ENCODE results near the gene STAT4.

The STAT4 gene

DNA sequence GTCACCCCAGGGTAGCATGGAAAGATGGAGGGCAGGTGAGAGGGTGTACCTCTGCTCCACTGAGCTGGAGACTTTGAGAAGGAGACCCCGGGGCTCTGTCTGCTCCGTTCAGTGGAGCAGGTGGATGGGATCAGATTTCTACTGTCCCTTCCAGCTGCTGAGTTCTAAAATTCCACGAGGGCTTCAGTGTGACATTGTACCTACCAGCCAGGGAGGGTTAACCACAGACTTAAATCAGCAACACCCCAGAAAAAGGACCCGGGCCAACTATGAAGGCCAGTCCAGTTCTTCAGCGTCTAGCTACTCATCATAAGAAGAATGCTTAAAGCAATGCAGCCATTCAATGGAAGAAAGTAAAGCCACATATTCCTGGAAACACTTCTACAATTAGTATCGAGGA is 160.7 kb downstream of the STAT4 start:
- ATAC-seq = no peak
- TF ChIP-seq TOX (CRISPR knock-in tag; IDR thresholded peaks at IDR 0.05; ENCODE audit: borderline replicate concordance) = no peak
- no peak for TF ChIP-seq ZNF8 (CRISPR knock-in tag; IDR thresholded peaks at IDR 0.05)
- TF ChIP-seq ZC3H10 (CRISPR knock-in tag; IDR thresholded peaks at IDR 0.05) = no peak
- TF ChIP-seq CREB5 (CRISPR knock-in tag; IDR thresholded peaks at IDR 0.05; ENCODE audit: low read depth) = no peak
- TF ChIP-seq RARB (CRISPR knock-in tag; IDR thresholded peaks at IDR 0.05) = no peak
- no peak for TF ChIP-seq ZFP30 (CRISPR knock-in tag; IDR thresholded peaks at IDR 0.05)
- no peak for TF ChIP-seq ISL1 (CRISPR knock-in tag; IDR thresholded peaks at IDR 0.05)
- no peak for TF ChIP-seq ZNF70 (CRISPR knock-in tag; IDR thresholded peaks at IDR 0.05)
- TF ChIP-seq TSHZ2 (CRISPR knock-in tag; IDR thresholded peaks at IDR 0.05) = no peak
- no peak for TF ChIP-seq CSDC2 (CRISPR knock-in tag; IDR thresholded peaks at IDR 0.05)
- TF ChIP-seq ZFP3 (CRISPR knock-in tag; IDR thresholded peaks at IDR 0.05) = no peak
- no peak for TF ChIP-seq ARNTL (CRISPR knock-in tag; IDR thresholded peaks at IDR 0.05; ENCODE audit: borderline replicate concordance, low read depth)
- TF ChIP-seq POU6F1 (CRISPR knock-in tag; IDR thresholded peaks at IDR 0.05; ENCODE audit: borderline replicate concordance, low read depth) = no peak
- TF ChIP-seq, protein P1, sequence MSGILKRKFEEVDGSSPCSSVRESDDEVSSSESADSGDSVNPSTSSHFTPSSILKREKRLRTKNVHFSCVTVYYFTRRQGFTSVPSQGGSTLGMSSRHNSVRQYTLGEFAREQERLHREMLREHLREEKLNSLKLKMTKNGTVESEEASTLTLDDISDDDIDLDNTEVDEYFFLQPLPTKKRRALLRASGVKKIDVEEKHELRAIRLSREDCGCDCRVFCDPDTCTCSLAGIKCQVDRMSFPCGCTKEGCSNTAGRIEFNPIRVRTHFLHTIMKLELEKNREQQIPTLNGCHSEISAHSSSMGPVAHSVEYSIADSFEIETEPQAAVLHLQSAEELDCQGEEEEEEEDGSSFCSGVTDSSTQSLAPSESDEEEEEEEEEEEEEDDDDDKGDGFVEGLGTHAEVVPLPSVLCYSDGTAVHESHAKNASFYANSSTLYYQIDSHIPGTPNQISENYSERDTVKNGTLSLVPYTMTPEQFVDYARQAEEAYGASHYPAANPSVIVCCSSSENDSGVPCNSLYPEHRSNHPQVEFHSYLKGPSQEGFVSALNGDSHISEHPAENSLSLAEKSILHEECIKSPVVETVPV (CRISPR knock-in tag; IDR thresholded peaks at IDR 0.05) = no peak
- no peak for TF ChIP-seq ZNF565 (CRISPR knock-in tag; conservative IDR thresholded peaks at IDR 0.05; ENCODE audit: low read depth)
- TF ChIP-seq PPARA (CRISPR knock-in tag; IDR thresholded peaks at IDR 0.05; ENCODE audit: borderline replicate concordance) = no peak
- TF ChIP-seq ESRRG (CRISPR knock-in tag; IDR thresholded peaks at IDR 0.05) = no peak
- TF ChIP-seq PATZ1 (CRISPR knock-in tag; IDR thresholded peaks at IDR 0.05; ENCODE audit: borderline replicate concordance) = no peak
- no peak for TF ChIP-seq BACH2 (CRISPR knock-in tag; IDR thresholded peaks at IDR 0.05; ENCODE audit: borderline replicate concordance)
- TF ChIP-seq TCF4 (CRISPR knock-in tag; IDR thresholded peaks at IDR 0.05; ENCODE audit: borderline replicate concordance) = no peak

- TF ChIP-seq PATZ1 (CRISPR knock-in tag; IDR thresholded peaks at IDR 0.05; ENCODE audit: borderline replicate concordance) (no peak), SNAI2 (CRISPR knock-in tag; IDR thresholded peaks at IDR 0.05) (no peak), ZNF8 (CRISPR knock-in tag; IDR thresholded peaks at IDR 0.05) (no peak), CREB5 (CRISPR knock-in tag; IDR thresholded peaks at IDR 0.05; ENCODE audit: low read depth) (no peak), GLIS3 (CRISPR knock-in tag; IDR thresholded peaks at IDR 0.05) (no peak), ESRRG (CRISPR knock-in tag; IDR thresholded peaks at IDR 0.05) (no peak), OSR1 (CRISPR knock-in tag; IDR thresholded peaks at IDR 0.05) (no peak), PPARA (CRISPR knock-in tag; IDR thresholded peaks at IDR 0.05; ENCODE audit: borderline replicate concordance) (no peak), ISL1 (CRISPR knock-in tag; IDR thresholded peaks at IDR 0.05) (no peak), POU6F1 (CRISPR knock-in tag; IDR thresholded peaks at IDR 0.05; ENCODE audit: borderline replicate concordance, low read depth) (no peak), BACH2 (CRISPR knock-in tag; IDR thresholded peaks at IDR 0.05; ENCODE audit: borderline replicate concordance) (no peak), ZNF565 (CRISPR knock-in tag; conservative IDR thresholded peaks at IDR 0.05; ENCODE audit: low read depth) (no peak)
- no peak for ATAC-seq
Observed at GRCh38 chr2:190988910-190989309, 161.9 kb downstream of the STAT4 start.

Measured in SK-N-SH treated with all-trans-retinoic acid at 6 μM for 48 hours (cell line).